GM12878 (cell line): ENCODE measurements around the gene OPCML. TPM values are rescaled to one million over a fixed set of nuclear protein-coding genes. Genes with fewer than 3 reads are reported as not detected.

Experiments
- ATAC-seq: fragments of 200-7000 bp; cut with Tn5 transposase; 3 replicates; pipeline ENCODE4 v1.9.1; 2020; ENCODE audit warnings: mild to moderate bottlenecking, moderate library complexity
- BruUV-seq: library from RNA; stranded (reverse); fragments of 400-500 nt; replicated peaks from 2 replicates; lab custom pipeline; 2021; lab: Mats Ljungman, UMichigan
- CTCF ChIA-PET: fragments of 300-600 bp; sonication (Branson Sonifier 250); formaldehyde crosslinking; extraction: SDS; loops from one replicate; lab custom pipeline; 2021; ENCODE audit warnings: inconsistent platforms; lab: Yijun Ruan, JAX
- POLR2A ChIA-PET: fragments of 350-600 bp; formaldehyde crosslinking; extraction: SDS; loops from one replicate; lab custom pipeline; 2021; ENCODE audit warnings: inconsistent platforms; lab: Charles Lee
- RAD21 ChIA-PET: fragments of 300-600 bp; sonication (Branson Sonifier 250); formaldehyde crosslinking; loops from one replicate; lab custom pipeline; 2023; ENCODE audit warnings: antibody characterized with exemption; ENCODE audit not compliant: unreplicated experiment; lab: Charles Lee
- SMC1A ChIA-PET: fragments of 300-600 bp; sonication (Branson Sonifier 250); formaldehyde crosslinking; loops from one replicate; lab custom pipeline; 2023; ENCODE audit not compliant: unreplicated experiment, uncharacterized antibody; lab: Charles Lee
- DNase-seq: peaks from one replicate; pipeline ENCODE4 v3.0.0-alpha.2; 2011; ENCODE audit warnings: low read depth, low spot score
- FAIRE-seq: peaks from 3 replicates; lab custom pipeline; 2011; peaks lifted over from hg19 to GRCh38; lab: Jason Lieb, UNC
- H2AFZ ChIP-seq: 2 replicates; pipeline ENCODE4 v1.6.0; 2011; ENCODE audit warnings: low read depth, low read length, control low read depth; ENCODE audit not compliant: control insufficient read depth
- H3K27ac ChIP-seq: 2 replicates; pipeline ENCODE4 v1.5.1; 2011; ENCODE audit warnings: control low read depth; ENCODE audit not compliant: control insufficient read depth, insufficient read depth
- H3K27me3 ChIP-seq, 2 experiments: replicated peaks in 1 of 2; 2 replicates each; pipeline versions ENCODE4 v1.6.0 to v1.6.1; 2011; ENCODE audit warnings: low read length in 1 of 2; ENCODE audit not compliant: control insufficient read depth in 2 of 2, insufficient read depth in 2 of 2
- H3K36me3 ChIP-seq, 2 experiments: 2 replicates each; pipeline ENCODE4 v1.5.1; 2011; ENCODE audit warnings: low read length in 1 of 2; ENCODE audit not compliant: control insufficient read depth in 2 of 2, insufficient read depth in 2 of 2
- H3K4me1 ChIP-seq: 2 replicates; pipeline ENCODE4 v1.6.1; 2011; ENCODE audit warnings: mild to moderate bottlenecking, low read length, moderate library complexity, mixed read lengths; ENCODE audit not compliant: control insufficient read depth, insufficient read depth
- H3K4me2 ChIP-seq: 2 replicates; pipeline ENCODE4 v1.6.0; 2011; ENCODE audit warnings: control low read depth; ENCODE audit not compliant: control insufficient read depth, insufficient read depth
- H3K4me3 ChIP-seq: fragments of 200-600 bp; sonication (generic); 2 replicates; pipeline ENCODE4 v1.5.1; 2016
- H3K79me2 ChIP-seq: 2 replicates; pipeline ENCODE4 v1.6.0; 2011; ENCODE audit warnings: low read length; ENCODE audit not compliant: control insufficient read depth, insufficient read depth
- H3K9ac ChIP-seq: 2 replicates; pipeline ENCODE4 v1.8.0; 2011; ENCODE audit warnings: low read length, control low read depth, mixed read lengths; ENCODE audit not compliant: control insufficient read depth, insufficient read depth
- H3K9me3 ChIP-seq: replicated peaks from 3 replicates; pipeline ENCODE4 v1.5.1; 2011; ENCODE audit warnings: mild to moderate bottlenecking, low read length; ENCODE audit not compliant: control insufficient read depth, insufficient read depth
- H4K20me1 ChIP-seq: 2 replicates; pipeline ENCODE4 v1.6.0; 2011; ENCODE audit not compliant: control insufficient read depth, insufficient read depth
- ASH2L ChIP-seq: fragments of 300-600, 200-600 bp; sonication (generic); IDR thresholded peaks from 2 replicates; pipeline ENCODE4 v1.6.1; 2017; ENCODE audit warnings: low read depth, mild to moderate bottlenecking, borderline replicate concordance
- CEBPB ChIP-seq, 2 experiments: fragments of 150-350 bp in 1 of 2; IDR thresholded peaks; 2 replicates each; pipeline ENCODE4 v1.6.1; 2012 to 2014; ENCODE audit warnings: low read depth in 2 of 2, low read length in 2 of 2, borderline replicate concordance in 1 of 2, inconsistent platforms in 1 of 2
- EED ChIP-seq: sonication (generic); IDR thresholded peaks from 2 replicates; pipeline ENCODE4 v1.6.1; 2016; ENCODE audit warnings: antibody characterized with exemption, low read depth
- FOXM1 ChIP-seq: IDR thresholded peaks from 2 replicates; pipeline ENCODE4 v1.6.1; 2012; ENCODE audit warnings: low read depth, mild to moderate bottlenecking, inconsistent platforms, low read length, moderate library complexity
- HDGF ChIP-seq: fragments of 450-650 bp; IDR thresholded peaks from 2 replicates; pipeline ENCODE4 v1.6.1; 2016; ENCODE audit warnings: antibody characterized with exemption
- MEF2A ChIP-seq: IDR thresholded peaks from 2 replicates; pipeline ENCODE4 v1.6.1; 2011; ENCODE audit warnings: low read depth, mild to moderate bottlenecking, low read length, moderate library complexity; ENCODE audit not compliant: insufficient read depth
- NFXL1 ChIP-seq: fragments of 450-650 bp; IDR thresholded peaks from 2 replicates; pipeline ENCODE4 v1.6.1; 2017; ENCODE audit warnings: antibody characterized with exemption, mild to moderate bottlenecking, borderline replicate concordance
- PAX8 ChIP-seq: fragments of 450-650 bp; IDR thresholded peaks from 2 replicates; pipeline ENCODE4 v1.6.1; 2017; ENCODE audit warnings: mild to moderate bottlenecking, moderate library complexity
- POLR2A ChIP-seq: IDR thresholded peaks from 2 replicates; pipeline ENCODE4 v1.6.1; 2011; ENCODE audit warnings: low read depth, mild to moderate bottlenecking, low read length
- RB1 ChIP-seq: fragments of 450-650 bp; formaldehyde crosslinking; IDR thresholded peaks from 2 replicates; pipeline ENCODE4 v1.6.1; 2017; ENCODE audit warnings: mild to moderate bottlenecking, borderline replicate concordance
- RBBP5 ChIP-seq: fragments of 200-600 bp; sonication (generic); conservative IDR thresholded peaks from 2 replicates; pipeline ENCODE4 v1.6.1; 2016
- RCOR1 ChIP-seq: conservative IDR thresholded peaks from 2 replicates; pipeline ENCODE4 v1.6.1; 2012; ENCODE audit warnings: low read depth, low read length, improper control_type of control experiment
- SUPT20H ChIP-seq: IDR thresholded peaks from 2 replicates; pipeline ENCODE4 v1.6.1; 2011; ENCODE audit warnings: low read depth, mild to moderate bottlenecking, low read length, moderate library complexity, borderline replicate concordance; ENCODE audit not compliant: control insufficient read depth
- YBX1 ChIP-seq: fragments of 450-650 bp; IDR thresholded peaks from 2 replicates; pipeline ENCODE4 v1.6.1; 2016; ENCODE audit warnings: antibody characterized with exemption
- YY1 ChIP-seq: IDR thresholded peaks from 2 replicates; pipeline ENCODE4 v1.6.1; 2011; ENCODE audit warnings: low read depth, mild to moderate bottlenecking, low read length
- ZBED1 ChIP-seq: IDR thresholded peaks from 2 replicates; pipeline ENCODE4 v1.6.1; 2016; ENCODE audit warnings: borderline replicate concordance
- ZNF207 ChIP-seq: fragments of 450-650 bp; IDR thresholded peaks from 2 replicates; pipeline ENCODE4 v1.6.1; 2014; ENCODE audit warnings: antibody characterized with exemption, mild to moderate bottlenecking, borderline replicate concordance
- WGBS: methylation state at CpG from one replicate; pipeline ENCODE4 v1.1.6; 2016; ENCODE audit warnings: low lambda C conversion rate; ENCODE audit not compliant: insufficient replicate concordance, insufficient coverage; ENCODE audit errors: missing lambda C conversion rate; 5-methylcytosine and 5-hydroxymethylcytosine counted together
- in situ Hi-C: fragments of 300-500 bp; cut with MboI; formaldehyde crosslinking; loops from 9 replicates; pipeline ENCODE4 v1.14.3; 2018; ENCODE audit warnings: mixed read lengths
- intact Hi-C: fragments of 100-400 bp; cut with micrococcal nuclease; formaldehyde crosslinking; loops from one replicate; pipeline ENCODE4 v1.14.2; 2022; ENCODE audit not compliant: unreplicated experiment
- polyA plus RNA-seq, 11 experiments: library from polyadenylated mRNA; depleted of rRNA in 4 of 11; unstranded in 6 of 11; stranded (reverse) in 5 of 11; fragments of >200 nt; fragmentation: Nextera tagmentation in 4 of 11; fragmentation: Illumina TruSeq in 1 of 11; extraction: Ambion mirVana in 4 of 11; extraction: Trizol in 1 of 11; gene quantifications; 1 replicate in 1 of 11; 2 replicates in 10 of 11; pipeline versions ENCODE4 v1.2.1 to v1.2.3, GENCODE V29; 2011 to 2016; ENCODE audit warnings: inconsistent platforms in 2 of 11, missing spikeins in 2 of 11, low read depth in 1 of 11
- total RNA-seq, 4 experiments: library from RNA; depleted of rRNA in 3 of 4; stranded (reverse); fragments of >200 nt in 3 of 4; fragmentation: Illumina TruSeq in 1 of 4; extraction: Trizol in 1 of 4; gene quantifications; 2 replicates each; pipeline versions ENCODE4 v1.2.1 to v1.2.3, GENCODE V29; 2013 to 2021
- TF ChIP-seq, protein P1 (sequence below): IDR thresholded peaks from 2 replicates; pipeline ENCODE4 v1.6.1; 2011; ENCODE audit warnings: borderline replicate concordance, low read depth, mild to moderate bottlenecking, moderate library complexity, low read length; ENCODE audit not compliant: insufficient read depth, poor library complexity, severe bottlenecking
- TF ChIP-seq, protein P2 (sequence below): IDR thresholded peaks from 2 replicates; pipeline ENCODE4 v1.6.1; 2011; ENCODE audit warnings: low read depth, mild to moderate bottlenecking, low read length, moderate library complexity, borderline replicate concordance; ENCODE audit errors: extremely low read depth
- TF ChIP-seq, protein P3 (sequence below): fragments of 450-650 bp; IDR thresholded peaks from 2 replicates; pipeline ENCODE4 v1.6.1; 2017; ENCODE audit warnings: mild to moderate bottlenecking, moderate library complexity

Gene OPCML
- total and polyA plus RNA-seq, 10 of the 15 experiments (the other 5 are each of a cell fraction or from before 2014, with no cell fraction given), result 0.84 TPM; not detected in 9

DNA sequence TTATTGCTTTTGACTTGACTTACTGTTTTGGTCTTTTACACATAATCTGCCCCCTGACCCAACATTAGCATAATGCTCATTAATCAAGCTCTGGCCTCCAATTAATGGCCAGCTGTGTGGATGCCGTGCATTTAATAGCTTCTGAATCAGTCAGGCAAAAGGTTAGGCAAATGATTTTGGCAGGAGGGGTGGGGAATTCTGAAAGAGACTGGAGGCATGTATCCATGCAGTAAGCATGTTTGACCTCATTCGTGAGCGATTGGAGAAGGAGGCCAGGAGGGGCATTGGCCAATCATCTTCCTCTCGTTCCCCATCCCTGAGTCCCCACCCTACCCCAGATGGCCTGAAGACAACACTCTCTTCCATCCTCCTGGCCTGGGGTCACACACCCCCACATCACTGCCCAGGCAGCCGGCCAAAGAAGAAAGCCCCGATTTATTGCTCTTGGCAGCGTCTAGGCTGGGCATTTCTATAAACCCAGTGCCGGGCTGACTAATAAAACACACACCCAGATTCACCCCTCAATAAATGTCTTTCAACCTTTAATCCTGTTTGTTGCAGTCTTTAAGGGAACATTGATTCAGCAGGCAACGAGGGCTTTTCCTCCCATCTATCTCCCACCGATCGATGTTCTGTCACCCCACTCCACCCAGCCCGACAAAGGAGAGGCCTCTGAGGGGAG lies 150.0 kb downstream of the OPCML start:
- ATAC-seq, result no peak
- no peak for DNase-seq
- Histone ChIP-seq H3K4me2 (no peak overlapping the region), H4K20me1 (no peaks in the 10 kb centered on the region), H3K79me2 (no peaks in the 10 kb centered on the region), H2AFZ (no peak overlapping the region), H3K27me3 (no peaks in the 10 kb centered on the region), H3K36me3 (no peaks in the 10 kb centered on the region), H3K27ac (no peak overlapping the region), H3K4me1 (no peaks in the 10 kb centered on the region), H3K9ac (no peak overlapping the region), H3K4me3 (no peak overlapping the region), H3K9me3 (no peaks in the 10 kb centered on the region)
- intact Hi-C loops, result no loop called here
- FAIRE-seq, result no peak
- 59% methylated on average over 12 of the region's 12 CpGs for WGBS
- ChIA-PET POLR2A (no interaction called here), RAD21 (no interaction called here), SMC1A (interaction anchor here (0.9 kb wide), 1 partner anchor 14 kb away, joined by 3 read pairs; no protein-coding TSS in a partner anchor), CTCF (no interaction called here)
- no TSS peak for BruUV-seq
- in situ Hi-C loops, result no loop called here
- TF ChIP-seq YBX1 (no peak), CEBPB (IDR thresholded peaks at IDR 0.05; ENCODE audit: borderline replicate concordance in 1 of 2, low read depth in 2 of 2, low read length in 2 of 2) (no peak), ZNF207 (no peak), ZBED1 (no peak), EED (no peak), ASH2L (no peak), HDGF (no peak), FOXM1 (no peak), PAX8 (no peak), NFXL1 (no peak), SUPT20H (no peak), MEF2A (no peak), RB1 (no peak), POLR2A (no peak), YY1 (no peak), RBBP5 (no peak), RCOR1 (no peak)
- TF ChIP-seq, protein P1, sequence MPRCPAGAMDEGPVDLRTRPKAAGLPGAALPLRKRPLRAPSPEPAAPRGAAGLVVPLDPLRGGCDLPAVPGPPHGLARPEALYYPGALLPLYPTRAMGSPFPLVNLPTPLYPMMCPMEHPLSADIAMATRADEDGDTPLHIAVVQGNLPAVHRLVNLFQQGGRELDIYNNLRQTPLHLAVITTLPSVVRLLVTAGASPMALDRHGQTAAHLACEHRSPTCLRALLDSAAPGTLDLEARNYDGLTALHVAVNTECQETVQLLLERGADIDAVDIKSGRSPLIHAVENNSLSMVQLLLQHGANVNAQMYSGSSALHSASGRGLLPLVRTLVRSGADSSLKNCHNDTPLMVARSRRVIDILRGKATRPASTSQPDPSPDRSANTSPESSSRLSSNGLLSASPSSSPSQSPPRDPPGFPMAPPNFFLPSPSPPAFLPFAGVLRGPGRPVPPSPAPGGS, result no peak
- TF ChIP-seq, protein P2, sequence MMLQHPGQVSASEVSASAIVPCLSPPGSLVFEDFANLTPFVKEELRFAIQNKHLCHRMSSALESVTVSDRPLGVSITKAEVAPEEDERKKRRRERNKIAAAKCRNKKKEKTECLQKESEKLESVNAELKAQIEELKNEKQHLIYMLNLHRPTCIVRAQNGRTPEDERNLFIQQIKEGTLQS, result no peak
- TF ChIP-seq, protein P3, sequence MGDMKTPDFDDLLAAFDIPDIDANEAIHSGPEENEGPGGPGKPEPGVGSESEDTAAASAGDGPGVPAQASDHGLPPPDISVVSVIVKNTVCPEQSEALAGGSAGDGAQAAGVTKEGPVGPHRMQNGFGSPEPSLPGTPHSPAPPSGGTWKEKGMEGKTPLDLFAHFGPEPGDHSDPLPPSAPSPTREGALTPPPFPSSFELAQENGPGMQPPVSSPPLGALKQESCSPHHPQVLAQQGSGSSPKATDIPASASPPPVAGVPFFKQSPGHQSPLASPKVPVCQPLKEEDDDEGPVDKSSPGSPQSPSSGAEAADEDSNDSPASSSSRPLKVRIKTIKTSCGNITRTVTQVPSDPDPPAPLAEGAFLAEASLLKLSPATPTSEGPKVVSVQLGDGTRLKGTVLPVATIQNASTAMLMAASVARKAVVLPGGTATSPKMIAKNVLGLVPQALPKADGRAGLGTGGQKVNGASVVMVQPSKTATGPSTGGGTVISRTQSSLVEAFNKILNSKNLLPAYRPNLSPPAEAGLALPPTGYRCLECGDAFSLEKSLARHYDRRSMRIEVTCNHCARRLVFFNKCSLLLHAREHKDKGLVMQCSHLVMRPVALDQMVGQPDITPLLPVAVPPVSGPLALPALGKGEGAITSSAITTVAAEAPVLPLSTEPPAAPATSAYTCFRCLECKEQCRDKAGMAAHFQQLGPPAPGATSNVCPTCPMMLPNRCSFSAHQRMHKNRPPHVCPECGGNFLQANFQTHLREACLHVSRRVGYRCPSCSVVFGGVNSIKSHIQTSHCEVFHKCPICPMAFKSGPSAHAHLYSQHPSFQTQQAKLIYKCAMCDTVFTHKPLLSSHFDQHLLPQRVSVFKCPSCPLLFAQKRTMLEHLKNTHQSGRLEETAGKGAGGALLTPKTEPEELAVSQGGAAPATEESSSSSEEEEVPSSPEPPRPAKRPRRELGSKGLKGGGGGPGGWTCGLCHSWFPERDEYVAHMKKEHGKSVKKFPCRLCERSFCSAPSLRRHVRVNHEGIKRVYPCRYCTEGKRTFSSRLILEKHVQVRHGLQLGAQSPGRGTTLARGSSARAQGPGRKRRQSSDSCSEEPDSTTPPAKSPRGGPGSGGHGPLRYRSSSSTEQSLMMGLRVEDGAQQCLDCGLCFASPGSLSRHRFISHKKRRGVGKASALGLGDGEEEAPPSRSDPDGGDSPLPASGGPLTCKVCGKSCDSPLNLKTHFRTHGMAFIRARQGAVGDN, result no peak
